ENCODE data around the gene GOLIM4.

The GOLIM4 gene

DNA sequence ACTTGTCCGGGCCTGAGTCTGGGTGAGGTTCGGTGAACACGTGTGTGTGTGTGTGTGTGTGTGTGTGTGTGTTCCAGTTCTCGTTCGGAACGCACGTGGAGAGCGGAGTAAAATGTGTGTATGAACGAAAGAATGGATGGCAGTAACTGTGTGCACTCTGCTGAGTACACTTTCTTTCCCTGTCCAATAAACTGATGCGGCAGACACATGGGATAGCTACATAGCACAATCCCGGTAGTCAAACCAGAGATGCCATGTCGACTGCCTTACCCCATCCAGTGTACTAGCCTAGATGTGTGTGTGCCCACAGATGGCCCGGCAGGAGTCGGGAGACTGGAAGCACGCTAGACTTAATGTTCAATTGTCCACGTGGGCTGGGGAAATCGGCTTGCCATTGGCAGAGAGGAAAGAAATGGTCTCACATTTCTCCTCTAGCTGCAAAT is 507 bp upstream of the GOLIM4 start:
- DNase-seq = no peak

DNA sequence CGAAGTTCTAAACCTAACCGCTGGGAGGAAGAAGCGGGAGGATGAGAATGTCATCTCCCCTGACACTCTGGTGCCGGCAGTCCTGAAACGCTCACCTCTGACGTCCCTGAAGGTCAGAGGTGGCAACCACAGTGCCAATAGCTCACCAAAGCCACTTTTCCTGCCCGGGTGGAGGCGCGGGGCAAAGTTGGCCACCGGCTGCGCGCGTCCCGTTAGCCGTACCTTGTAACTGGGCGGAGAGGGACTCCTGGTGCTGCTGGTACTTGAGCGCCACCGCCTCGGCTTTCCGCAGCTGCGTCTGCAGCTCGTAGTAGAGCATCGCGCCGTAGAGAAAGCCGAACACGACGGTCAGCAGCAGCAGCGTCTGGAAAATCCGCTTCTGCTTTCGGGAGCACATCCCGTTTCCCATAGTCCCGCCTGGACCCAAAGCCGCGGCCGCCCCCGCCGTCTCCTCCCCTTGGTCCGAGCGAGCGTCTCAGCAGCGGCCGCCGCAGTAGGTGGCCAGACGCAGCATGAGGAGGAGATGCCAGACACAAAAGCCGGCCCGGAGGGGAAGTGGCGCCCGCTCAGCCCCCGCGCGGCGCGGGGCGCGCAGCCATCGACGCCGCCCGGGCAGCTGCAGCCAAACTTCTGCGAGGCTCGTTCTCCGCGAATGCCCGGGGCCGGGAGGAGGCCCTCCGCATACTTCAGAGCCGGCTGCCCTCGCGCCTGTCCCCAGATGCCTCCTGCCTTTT is 680 bp downstream of the GOLIM4 start:
- DNase-seq = no peak

DNA sequence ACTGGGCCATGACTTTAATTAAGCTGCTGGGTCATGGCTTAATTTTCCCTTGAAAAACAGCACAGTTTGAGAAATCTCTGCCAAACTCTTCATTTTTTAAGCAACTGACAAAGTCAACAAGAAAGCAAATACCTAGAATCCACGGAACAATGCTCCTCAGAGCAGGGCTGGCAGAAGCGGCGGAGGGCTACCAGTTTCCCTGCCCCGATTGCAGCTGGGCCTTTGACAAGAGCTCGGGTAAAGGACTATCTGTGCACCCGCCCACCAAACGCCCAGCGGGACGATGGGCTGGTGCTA is 1.2 kb downstream of the GOLIM4 start:
- no peak for DNase-seq

DNA sequence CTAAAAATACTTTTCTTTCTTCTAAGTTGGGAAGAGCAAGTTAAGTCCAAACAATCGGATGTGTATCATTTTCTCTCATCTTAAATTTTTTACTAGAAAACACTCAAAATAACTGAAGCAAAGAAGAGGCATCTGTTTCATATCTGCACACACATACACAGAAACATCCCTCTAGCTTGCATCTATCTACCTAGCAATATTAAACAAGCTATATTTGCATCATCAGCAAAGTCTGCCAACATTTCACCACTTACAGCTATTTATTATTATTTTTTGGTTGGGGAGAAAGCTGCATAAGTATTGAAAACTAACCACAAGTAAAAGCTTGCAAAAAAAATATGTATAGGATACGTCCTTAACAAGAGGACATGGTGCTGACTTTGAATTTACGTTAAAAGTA is 1.9 kb downstream of the GOLIM4 start:
- DNase-seq = no peak

DNA sequence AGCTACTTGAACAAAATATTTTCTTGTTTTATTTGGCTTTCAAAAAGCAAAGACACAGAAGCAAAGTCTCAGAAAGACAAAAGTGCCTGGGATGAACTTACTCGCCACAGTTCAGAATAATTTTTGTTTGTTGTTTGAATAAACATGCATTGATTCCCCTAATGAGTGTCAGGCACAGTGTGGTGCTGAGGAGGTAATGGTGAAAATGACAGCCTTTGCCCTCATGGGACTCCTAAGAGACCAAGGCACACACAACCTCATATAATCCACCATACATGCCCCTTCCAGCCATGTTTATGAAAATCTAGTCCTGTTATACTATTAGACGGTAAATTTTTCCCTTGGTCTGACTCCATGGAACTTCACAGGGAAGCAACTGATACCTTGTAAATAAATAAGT is 2.5 kb downstream of the GOLIM4 start:
- no peak for DNase-seq

DNA sequence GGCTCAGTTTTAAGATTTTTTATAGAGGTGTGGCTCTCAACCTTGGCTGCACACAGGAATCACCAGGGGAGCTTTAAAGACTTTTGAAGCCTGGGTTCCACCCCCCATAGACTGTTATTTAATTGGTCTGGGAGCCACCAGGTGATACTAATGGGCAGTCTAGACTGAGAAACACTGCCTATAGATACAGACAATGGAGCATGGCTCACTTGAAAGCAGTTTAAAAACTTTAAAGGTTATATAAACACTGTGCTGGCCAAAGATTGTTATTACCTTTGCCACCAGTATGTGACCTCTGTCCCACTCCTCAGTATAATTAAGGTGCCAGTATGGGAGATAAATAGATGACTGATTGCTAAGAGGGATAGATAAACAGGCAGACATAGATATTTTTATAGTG is 3.8 kb downstream of the GOLIM4 start:
- DNase-seq = no peak

DNA sequence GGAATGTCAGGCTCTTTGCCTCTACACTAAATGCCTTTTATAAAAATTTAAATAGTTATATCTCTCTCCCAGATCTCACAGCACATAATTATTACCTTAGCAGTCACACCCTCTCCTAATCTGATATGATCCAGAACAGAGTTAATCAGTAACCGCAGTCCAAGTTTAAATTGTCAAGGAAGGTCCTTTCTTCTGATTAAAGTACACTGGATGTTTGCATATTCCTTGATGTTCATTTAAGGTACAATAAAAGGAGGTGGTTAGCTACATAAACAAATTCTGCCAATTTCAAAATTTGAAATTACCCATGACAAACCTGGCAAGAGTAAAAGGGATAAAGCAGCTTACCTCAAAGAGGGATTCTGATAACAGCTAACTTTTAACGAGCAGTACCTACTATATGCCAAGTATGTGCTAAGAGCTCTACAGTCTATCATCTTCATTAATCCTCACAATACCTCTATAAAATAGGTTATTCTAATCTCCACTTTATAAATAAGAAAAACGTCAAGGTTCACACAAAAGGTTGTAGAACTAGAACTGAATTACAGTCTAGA is 4.3 kb downstream of the GOLIM4 start:
- no peak for DNase-seq

DNA sequence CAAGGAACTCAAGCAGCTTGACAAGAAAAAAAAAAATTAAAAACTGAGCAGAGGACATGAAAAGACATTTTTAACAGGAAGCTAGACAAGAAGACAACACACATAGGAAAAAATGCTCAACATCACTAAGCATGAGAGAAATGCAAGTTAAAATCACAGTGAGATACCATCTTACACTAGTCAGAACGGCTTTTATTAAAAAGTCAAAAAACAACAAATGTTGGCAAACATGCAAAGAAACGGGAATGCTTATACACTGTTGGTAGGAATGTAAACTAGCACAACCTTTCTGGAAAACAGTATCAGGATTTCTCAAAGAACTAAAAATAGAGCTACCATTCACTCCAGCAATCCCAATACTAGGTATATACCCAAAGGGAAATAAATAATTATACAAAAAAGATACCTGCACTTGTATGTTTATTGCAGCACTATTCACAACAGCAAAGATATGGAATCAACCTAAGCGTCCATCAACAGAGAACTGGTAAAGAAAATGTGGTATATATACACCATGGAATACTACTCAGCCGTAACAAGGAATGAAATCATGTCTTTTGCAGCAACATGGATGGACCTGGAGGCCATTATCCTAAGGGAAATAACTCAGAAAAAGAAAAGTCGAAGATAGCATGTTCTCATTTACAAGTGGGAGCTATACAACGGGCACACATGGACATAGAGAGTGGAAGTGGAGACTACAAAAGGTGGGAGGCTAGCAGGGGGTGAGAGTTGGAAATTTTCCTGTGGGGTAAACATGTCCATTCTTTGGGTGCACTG is 5.2 kb downstream of the GOLIM4 start:
- DNase-seq = no peak

DNA sequence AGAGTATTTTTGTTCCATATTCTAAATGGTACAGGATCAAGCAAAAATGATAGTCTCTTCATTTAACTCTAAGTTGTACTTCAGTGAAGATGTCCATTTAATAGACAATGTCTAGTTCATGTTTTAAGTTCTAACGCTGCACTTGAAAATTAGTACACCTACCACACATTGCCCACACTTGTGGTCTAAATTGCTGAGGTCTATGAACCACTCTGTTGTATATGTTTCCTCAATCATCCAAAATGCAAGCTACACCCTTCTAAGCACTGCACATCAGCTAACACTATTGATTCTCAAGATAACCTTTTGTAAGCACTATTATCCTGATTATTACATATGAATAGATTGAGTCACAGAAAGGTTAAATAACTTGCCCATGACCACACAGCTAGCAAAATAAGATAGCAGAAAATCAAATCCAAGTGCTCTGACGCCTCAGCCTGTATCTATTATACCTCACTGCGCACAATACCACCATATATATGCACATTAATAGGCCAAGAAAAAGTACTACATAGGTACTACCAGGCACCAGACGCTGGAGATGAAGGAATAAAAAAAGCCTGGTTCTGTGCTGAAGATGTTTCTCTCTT is 6.4 kb downstream of the GOLIM4 start:
- no peak for DNase-seq

DNA sequence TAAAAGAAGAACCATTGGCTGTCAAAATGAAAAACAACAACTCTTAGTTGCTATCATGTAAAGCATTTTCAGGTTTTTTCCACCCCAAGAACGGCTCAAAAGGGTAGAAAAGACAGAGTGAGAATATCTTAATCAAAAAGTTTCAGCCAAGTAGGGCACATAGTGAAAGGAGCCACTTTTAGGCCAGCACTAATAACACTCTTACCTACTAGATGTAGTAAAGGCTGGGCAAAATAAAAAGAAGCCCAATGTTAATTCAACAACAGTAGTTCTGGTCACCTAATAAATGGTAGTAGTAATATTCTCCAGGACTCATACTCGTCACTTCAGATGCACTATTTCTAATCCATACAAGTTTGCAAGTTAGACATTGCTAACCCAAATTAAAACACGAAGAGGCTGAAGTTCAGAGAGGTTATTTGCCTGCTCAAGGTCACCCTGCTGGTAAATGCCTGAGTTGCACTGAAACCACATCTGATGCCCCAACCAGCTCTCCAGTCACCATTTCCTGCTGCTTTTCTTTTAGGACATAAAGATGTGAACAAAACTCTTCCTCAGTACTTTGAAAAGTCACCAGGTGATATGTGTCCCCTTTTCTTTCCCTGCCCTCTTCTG is 7.5 kb downstream of the GOLIM4 start:
- DNase-seq = no peak

DNA sequence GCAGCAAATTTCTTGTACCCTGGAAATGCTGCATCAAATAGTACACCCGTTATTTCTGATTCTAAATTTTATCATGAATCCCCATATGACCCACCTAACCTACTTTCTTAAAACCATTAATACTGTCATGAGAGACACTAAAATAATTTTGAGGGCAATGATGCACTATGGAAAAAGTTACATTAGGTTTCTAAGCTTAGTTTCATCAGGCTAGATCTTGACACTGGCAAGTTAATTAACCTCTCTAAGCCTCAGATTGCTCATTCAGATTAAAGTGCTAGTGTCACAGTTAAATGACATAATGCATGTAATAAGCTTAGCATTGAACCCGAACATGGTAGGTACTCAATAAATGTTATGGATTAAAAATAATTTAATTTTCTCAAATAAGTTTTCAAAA is 8.2 kb downstream of the GOLIM4 start:
- DNase-seq = no peak

DNA sequence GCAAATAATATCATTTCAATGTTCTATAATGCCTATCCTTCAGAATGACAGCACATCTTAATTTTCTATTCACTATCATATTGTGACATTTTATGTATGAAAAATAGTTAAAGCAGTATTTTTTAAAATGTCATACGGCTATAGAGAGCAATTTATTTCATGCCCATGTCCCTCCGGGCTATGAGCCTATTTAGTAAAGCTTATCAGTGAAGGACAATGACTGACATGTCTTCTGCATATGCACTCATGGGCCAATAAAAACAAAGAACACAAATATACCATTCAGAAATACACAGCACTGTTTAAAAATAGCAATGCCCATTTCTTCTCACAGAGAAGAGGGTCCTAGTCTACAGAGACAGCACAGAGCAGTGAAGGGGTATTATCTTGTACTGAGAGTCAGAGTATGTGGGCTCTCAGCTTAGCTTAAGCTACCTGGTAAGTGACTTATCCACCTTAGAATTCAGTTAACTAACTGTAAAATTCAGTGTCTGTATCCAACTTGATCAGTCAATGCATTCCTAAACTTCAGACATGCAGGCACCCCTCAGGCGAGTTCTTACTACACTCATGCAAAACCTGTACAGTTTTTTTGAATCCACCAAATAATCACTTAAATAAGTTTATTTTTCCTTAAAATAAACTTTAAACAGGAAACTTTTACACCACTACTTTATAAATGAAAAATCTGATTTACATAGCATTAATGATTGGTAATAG is 9.0 kb downstream of the GOLIM4 start:
- DNase-seq = no peak

DNA sequence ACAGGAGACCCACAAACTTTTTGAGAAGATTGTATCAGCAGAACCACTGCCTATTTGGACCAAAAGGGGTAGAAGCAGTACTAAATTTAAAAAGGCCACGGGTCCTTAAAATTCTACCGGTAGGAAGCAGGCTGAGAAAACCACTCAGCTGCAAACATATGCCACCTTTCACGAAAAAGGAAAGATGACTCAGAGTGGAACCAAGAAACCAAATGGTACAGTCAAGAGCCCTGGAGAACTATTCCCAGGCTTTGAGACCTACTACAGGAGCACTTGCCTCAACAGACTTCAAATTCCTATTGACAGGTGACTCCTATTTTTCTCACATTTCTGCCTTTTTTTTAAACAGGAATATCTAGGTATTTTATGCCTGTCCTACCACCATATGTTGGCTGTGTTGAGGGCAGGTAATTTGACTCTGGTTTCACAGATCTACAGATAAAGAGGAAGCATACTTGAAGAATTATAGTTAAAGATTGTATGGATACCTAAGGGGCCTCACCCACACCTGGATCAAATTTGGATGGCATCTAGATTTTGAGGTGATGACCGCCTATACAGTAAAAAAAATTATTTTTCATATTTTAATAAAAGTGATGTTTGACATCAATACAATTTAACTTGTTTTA is 10.1 kb downstream of the GOLIM4 start:
- DNase-seq = no peak

DNA sequence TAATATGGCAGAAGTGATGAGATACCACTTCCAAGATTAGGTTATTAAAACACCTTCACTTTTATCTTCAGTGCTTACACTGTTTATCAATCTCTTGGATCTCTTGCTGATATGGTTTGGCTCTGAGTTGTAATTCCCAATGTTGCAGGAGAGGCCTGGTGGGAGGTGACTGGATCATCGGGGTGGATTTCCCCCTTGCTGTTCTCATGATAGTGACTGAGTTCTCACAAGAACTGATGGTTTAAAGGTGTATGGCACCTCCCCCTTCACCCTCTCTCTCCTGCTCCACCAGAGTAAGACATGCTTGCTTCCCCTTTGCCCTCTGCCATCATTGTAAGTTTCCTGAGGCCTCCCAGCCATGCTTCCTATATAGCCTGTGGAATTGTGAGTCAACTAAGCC is 11.8 kb downstream of the GOLIM4 start:
- no peak for DNase-seq

DNA sequence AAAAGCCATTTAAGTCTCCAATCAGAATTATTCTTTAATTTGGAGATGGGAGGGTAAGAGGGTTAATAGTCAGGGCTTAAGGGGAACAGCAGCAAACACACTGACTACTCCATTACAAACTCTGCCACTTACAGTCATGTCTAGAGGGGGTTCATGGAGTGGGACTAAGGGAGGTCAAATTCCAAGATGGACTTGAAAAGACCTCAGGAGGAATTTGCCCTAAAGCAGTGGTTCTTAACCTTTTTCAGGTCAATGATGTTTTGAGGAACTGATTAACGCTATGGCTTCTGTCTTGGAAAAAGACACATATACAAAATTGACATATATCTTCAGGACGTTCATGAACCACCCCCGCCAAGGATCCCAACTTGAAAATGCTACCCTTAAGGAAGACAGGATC is 13.9 kb downstream of the GOLIM4 start:
- no peak for DNase-seq

DNA sequence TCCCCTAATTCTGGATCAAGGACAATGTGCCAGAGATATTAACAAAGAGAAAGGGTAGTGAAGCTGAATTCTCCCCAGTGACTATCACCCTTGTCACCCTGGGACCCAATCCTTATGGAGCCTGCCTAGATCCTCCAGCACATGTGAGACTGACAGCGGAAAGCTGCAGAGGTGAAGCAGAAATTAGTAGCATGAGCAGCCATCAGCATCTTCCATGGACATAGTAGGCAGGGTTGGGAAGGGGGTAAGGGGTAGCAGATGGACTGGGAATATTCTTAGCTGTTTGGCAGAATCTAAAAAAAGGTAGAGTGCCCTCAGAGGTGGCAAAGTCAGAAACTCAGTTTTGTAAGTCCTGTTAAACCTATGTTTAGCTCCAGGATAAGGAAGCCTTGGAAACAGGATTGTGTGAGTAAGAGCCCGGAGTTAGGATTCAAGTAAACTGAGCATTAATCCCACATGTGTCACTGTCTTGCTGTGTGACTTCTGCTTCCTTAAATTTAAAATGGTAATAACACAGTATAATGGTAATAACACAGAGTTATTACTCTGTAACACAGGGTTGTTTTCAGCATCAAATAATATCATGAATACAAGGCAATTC is 14.5 kb downstream of the GOLIM4 start:
- no peak for DNase-seq

DNA sequence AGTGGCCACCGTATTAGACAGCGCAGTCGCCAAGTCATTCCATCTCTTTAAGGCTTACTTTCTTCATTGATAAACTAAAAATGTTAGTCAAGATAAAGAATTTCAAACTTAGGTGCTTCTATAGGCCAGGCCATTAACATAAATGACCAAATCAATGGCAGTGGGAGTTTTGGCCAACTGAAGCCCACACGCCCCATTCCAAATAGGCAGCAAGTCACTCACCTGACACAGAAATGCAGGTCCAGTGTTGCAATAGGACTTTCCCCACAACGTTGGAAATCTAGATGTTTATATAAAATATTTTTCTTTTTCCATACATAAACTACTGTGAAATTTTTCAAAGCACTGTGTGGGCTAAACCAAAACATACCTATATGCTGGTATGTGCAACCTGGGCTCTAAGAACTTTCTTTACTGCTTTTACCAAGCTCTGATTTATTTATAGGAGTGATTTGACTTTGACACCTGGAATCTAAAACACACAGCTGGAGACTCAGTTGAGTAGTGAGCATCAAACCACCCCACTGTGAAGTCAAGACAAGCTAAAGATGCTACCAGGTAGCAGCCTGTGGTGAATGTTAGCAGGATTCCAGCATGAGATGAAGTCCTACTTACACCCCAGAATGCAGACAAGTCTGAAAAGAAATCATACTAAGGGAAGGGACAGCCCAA is 15.1 kb downstream of the GOLIM4 start:
- no peak for DNase-seq

DNA sequence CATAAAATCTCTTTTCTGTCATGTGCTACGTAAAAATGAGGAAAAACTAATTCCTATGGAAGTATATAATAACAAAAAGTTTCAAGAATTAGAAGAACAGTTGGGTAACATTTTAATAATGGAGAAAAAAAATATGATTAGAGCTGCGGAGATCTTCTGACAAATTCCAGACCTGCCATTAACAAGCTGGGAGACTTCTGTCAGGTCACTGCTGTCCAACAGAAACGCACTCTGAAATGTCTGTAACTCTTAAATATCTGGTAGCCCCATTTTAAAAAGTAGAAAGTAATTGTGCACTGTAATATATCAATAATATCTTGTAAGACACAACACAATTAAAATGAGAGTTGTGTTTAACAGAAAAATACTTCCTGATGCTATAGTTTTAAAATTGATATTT is 15.7 kb downstream of the GOLIM4 start:
- DNase-seq = no peak

DNA sequence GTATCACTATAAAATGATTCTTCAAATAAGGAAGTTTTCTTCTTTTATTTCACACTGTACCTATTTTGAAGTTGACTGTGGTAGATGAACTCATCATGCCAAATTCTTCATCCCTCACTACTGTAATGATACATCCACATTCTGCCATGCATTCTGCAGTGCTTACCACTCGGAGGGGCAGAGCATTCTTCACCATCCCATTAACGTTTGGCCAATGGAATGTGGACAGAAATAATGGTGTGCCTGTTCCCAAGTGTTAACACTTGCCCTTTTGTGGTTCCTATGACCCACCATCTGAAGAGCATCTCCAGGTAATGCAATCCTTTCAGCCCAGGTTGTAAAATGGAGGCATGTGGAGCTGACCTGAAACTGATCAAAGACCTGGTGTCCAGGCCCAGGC is 18.6 kb downstream of the GOLIM4 start:
- DNase-seq = no peak

DNA sequence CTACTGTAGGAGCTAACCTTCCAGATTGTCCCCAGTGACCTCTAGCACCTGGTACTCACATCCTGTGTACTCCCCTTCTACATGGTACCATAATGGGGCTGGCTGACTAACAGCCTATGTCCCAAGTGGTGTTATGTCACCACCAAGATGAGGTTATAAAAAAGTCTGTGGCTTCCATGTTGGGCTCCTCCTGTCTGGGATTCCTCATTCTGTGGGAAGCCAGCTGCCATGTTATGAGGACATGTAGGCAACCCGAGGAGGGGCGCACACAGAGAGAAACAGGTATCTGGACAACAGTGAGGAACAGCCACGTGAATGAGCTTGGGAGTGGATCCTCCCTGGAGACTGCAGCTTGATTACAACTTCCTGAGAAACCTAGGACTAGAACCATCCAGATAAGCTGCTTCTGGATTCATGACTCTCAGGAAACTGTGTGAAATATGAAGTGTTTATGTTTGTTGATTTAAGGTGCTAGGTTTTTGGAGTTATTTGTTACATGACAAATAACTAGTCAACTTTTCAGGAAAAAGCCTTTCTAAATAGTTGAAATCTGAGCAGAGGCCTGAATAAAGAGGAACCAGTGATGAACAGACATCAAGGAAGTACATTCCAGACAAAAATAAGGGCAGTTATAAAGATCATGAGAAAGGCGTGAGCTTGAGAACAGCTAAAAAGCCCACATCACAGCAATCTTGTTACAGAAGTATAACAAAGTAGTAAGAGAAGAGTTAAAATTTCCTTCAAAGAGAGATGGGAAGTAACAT is 21.7 kb downstream of the GOLIM4 start:
- no peak for DNase-seq

DNA sequence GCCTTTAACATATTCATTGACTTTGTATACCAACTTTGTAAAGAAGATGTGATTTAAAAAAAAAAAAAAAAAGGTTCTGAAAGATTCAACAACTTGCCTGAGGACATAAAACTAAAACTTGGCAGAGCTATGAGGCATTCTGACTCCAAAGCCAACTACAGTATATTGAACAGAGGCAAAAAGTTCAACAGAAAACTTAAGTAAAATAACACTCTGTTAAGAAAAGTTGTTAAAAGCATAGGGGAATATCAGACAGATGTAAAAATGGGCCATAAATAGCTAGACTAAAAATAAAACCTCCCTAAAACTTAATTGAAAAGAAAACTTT is 23.4 kb downstream of the GOLIM4 start:
- no peak for DNase-seq

Measured in effector CD8-positive, alpha-beta T cell (primary cell).